ENCODE data around the gene TSEN15. TPM values are rescaled to one million over a fixed set of nuclear protein-coding genes. Genes with fewer than 3 reads are reported as not detected.

Gene TSEN15
- total and polyA plus RNA-seq, 10 of the 15 experiments (the other 5 are each of a cell fraction or from before 2014, with no cell fraction given), result 21.1 to 136 (median 70.2) TPM

- POLR2A ChIA-PET, result no interaction called here
- Histone ChIP-seq H3K4me3 (no peak overlapping the region), H3K9ac (ENCODE audit: control insufficient read depth, insufficient read depth, low read length) (no peak overlapping the region), H3K27ac (ENCODE audit: control insufficient read depth, insufficient read depth) (no peak overlapping the region), H3K4me2 (ENCODE audit: control insufficient read depth, insufficient read depth) (no peak overlapping the region), H3K79me2 (ENCODE audit: control insufficient read depth, insufficient read depth, low read length) (no peaks in the 10 kb centered on the region), H3K4me1 (ENCODE audit: control insufficient read depth, insufficient read depth, low read length) (no peaks in the 10 kb centered on the region), H4K20me1 (ENCODE audit: control insufficient read depth, insufficient read depth) (no peaks in the 10 kb centered on the region), H3K36me3 (ENCODE audit: control insufficient read depth in 2 of 2, insufficient read depth in 2 of 2, low read length in 1 of 2) (no peaks in the 10 kb centered on the region), H3K9me3 (replicated peaks; ENCODE audit: control insufficient read depth, insufficient read depth, low read length) (no peaks in the 10 kb centered on the region), H3K27me3 (replicated peaks in 1 of 2; ENCODE audit: control insufficient read depth in 2 of 2, insufficient read depth in 2 of 2, low read length in 1 of 2) (peaks cover 0 to 14% of the 10 kb centered on the region in 2 experiments; a peak in 2 of 4 replicates), H2AFZ (ENCODE audit: control insufficient read depth, low read depth, low read length) (no peak overlapping the region)
- in situ Hi-C loops (cut with MboI), result no loop called here
- DNase-seq (ENCODE audit: low read depth, low spot score) (no peak), FAIRE-seq (no peak), ATAC-seq (no peak)
- no peak for TF ChIP-seq MYB (IDR thresholded peaks at IDR 0.05; ENCODE audit: borderline replicate concordance, low read depth, low read length)
- TF ChIP-seq, protein P1, sequence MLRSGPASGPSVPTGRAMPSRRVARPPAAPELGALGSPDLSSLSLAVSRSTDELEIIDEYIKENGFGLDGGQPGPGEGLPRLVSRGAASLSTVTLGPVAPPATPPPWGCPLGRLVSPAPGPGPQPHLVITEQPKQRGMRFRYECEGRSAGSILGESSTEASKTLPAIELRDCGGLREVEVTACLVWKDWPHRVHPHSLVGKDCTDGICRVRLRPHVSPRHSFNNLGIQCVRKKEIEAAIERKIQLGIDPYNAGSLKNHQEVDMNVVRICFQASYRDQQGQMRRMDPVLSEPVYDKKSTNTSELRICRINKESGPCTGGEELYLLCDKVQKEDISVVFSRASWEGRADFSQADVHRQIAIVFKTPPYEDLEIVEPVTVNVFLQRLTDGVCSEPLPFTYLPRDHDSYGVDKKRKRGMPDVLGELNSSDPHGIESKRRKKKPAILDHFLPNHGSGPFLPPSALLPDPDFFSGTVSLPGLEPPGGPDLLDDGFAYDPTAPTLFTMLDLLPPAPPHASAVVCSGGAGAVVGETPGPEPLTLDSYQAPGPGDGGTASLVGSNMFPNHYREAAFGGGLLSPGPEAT (IDR thresholded peaks at IDR 0.05; ENCODE audit: low read depth), result no peak
- no peak for TF ChIP-seq CHD1 (IDR thresholded peaks at IDR 0.05; ENCODE audit: low read depth, low read length)
- no peak for TF ChIP-seq ZNF207 (IDR thresholded peaks at IDR 0.05; ENCODE audit: borderline replicate concordance)
- TF ChIP-seq KAT2A (conservative IDR thresholded peaks at IDR 0.05; ENCODE audit: control insufficient read depth, low read depth, low read length), result no peak
- SMC1A ChIA-PET (ENCODE audit: uncharacterized antibody, unreplicated experiment), result no interaction called here
- intact Hi-C loops (cut with micrococcal nuclease; ENCODE audit: unreplicated experiment), result no loop called here
- CTCF ChIA-PET, result interaction anchor here (0.9 kb wide), 1 partner anchor 588 kb away, joined by 3 read pairs; no protein-coding TSS in a partner anchor
- no TSS peak for BruUV-seq (replicated peaks)
- RAD21 ChIA-PET (ENCODE audit: unreplicated experiment), result no interaction called here
- 0% methylated on average over 2 of the region's 2 CpGs for WGBS (ENCODE audit: insufficient coverage, insufficient replicate concordance, low lambda C conversion rate, missing lambda C conversion rate)
These were observed 32.9 kb upstream of the TSEN15 start for GRCh38 chr1:184018622-184019021.

- intact Hi-C loops (cut with micrococcal nuclease; ENCODE audit: unreplicated experiment), result no loop called here
- H2AFZ ChIP-seq (ENCODE audit: control insufficient read depth, low read depth, low read length), result no peak overlapping the region
- TF ChIP-seq TCF3 (IDR thresholded peaks at IDR 0.05; ENCODE audit: borderline replicate concordance, insufficient read depth, low read depth, low read length), result no peak
- TF ChIP-seq, protein P2, sequence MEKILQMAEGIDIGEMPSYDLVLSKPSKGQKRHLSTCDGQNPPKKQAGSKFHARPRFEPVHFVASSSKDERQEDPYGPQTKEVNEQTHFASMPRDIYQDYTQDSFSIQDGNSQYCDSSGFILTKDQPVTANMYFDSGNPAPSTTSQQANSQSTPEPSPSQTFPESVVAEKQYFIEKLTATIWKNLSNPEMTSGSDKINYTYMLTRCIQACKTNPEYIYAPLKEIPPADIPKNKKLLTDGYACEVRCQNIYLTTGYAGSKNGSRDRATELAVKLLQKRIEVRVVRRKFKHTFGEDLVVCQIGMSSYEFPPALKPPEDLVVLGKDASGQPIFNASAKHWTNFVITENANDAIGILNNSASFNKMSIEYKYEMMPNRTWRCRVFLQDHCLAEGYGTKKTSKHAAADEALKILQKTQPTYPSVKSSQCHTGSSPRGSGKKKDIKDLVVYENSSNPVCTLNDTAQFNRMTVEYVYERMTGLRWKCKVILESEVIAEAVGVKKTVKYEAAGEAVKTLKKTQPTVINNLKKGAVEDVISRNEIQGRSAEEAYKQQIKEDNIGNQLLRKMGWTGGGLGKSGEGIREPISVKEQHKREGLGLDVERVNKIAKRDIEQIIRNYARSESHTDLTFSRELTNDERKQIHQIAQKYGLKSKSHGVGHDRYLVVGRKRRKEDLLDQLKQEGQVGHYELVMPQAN (conservative IDR thresholded peaks at IDR 0.05), result no peak
- TF ChIP-seq CHD1 (IDR thresholded peaks at IDR 0.05; ENCODE audit: low read depth, low read length), result no peak
- TF ChIP-seq RAD21 (IDR thresholded peaks at IDR 0.05; ENCODE audit: insufficient read depth, low read depth, low read length), result no peak
- no peak for TF ChIP-seq MEF2A (IDR thresholded peaks at IDR 0.05; ENCODE audit: insufficient read depth, low read depth, low read length)
- TF ChIP-seq POLR2A (IDR thresholded peaks at IDR 0.05; ENCODE audit: low read depth, low read length), result no peak
These were observed 32.5 kb upstream of the TSEN15 start for GRCh38 chr1:184019069-184019468.

More at GRCh38 chr1:184019069-184019468, 32.5 kb upstream of the TSEN15 start:
- peaks cover 0 to 14% of the 10 kb centered on the region in 2 experiments; a peak in 2 of 4 replicates for H3K27me3 ChIP-seq (replicated peaks in 1 of 2; ENCODE audit: control insufficient read depth in 2 of 2, insufficient read depth in 2 of 2, low read length in 1 of 2)
- no peak overlapping the region for H3K4me2 ChIP-seq (ENCODE audit: control insufficient read depth, insufficient read depth)
- no peak overlapping the region for H3K9ac ChIP-seq (ENCODE audit: control insufficient read depth, insufficient read depth, low read length)
- H3K9me3 ChIP-seq (replicated peaks; ENCODE audit: control insufficient read depth, insufficient read depth, low read length), result no peaks in the 10 kb centered on the region
- in situ Hi-C loops (cut with MboI), result no loop called here
- BruUV-seq (replicated peaks), result no TSS peak
- ChIA-PET RAD21 (ENCODE audit: unreplicated experiment) (no interaction called here), CTCF (interaction anchor here (0.9 kb wide), 1 partner anchor 588 kb away, joined by 3 read pairs; no protein-coding TSS in a partner anchor), POLR2A (no interaction called here), SMC1A (ENCODE audit: uncharacterized antibody, unreplicated experiment) (no interaction called here)
- no peaks in the 10 kb centered on the region for H3K79me2 ChIP-seq (ENCODE audit: control insufficient read depth, insufficient read depth, low read length)
- 0% methylated on average over 5 of the region's 5 CpGs for WGBS (ENCODE audit: insufficient coverage, insufficient replicate concordance, low lambda C conversion rate, missing lambda C conversion rate)
- no peaks in the 10 kb centered on the region for H3K4me1 ChIP-seq (ENCODE audit: control insufficient read depth, insufficient read depth, low read length)
- ATAC-seq, result no peak
- H3K36me3 ChIP-seq (ENCODE audit: control insufficient read depth in 2 of 2, insufficient read depth in 2 of 2, low read length in 1 of 2), result no peaks in the 10 kb centered on the region
- H3K27ac ChIP-seq (ENCODE audit: control insufficient read depth, insufficient read depth), result no peak overlapping the region
- H3K4me3 ChIP-seq, result no peak overlapping the region
- H4K20me1 ChIP-seq (ENCODE audit: control insufficient read depth, insufficient read depth), result no peaks in the 10 kb centered on the region
- no peak for DNase-seq (ENCODE audit: low read depth, low spot score)
- no peak for FAIRE-seq
